Gastrocnemius medialis (tissue), 4 donors: ENCODE measurements around the gene TMPRSS2. TPM values are rescaled to one million over a fixed set of nuclear protein-coding genes. Genes with fewer than 3 reads are reported as not detected.

Source experiments
- ATAC-seq, 2 donors: fragments of 150-250 bp; one replicate each; pipeline ENCODE4 v1.9.1; 2016
- DNase-seq, 2 donors: peaks; one replicate each; pipeline ENCODE4 v3.0.0-alpha.2; 2019
- H3K27ac ChIP-seq, 4 donors: fragments of 200-600 bp; sonication (generic); 1 replicate in 1 of 4; 2 replicates in 3 of 4; pipeline ENCODE4 v1.5.1; 2016 to 2018; ENCODE audit warnings: mild to moderate bottlenecking in 2 of 4, moderate library complexity in 1 of 4
- H3K27me3 ChIP-seq, 3 donors: fragments of 200-600 bp; sonication (generic) in 2 of 3; 1 replicate in 1 of 3; 2 replicates in 2 of 3; pipeline versions ENCODE4 v1.5.1 to v1.6.0; 2016 to 2019; ENCODE audit warnings: mild to moderate bottlenecking in 1 of 3, moderate library complexity in 1 of 3
- H3K36me3 ChIP-seq, 2 donors: fragments of 200-600 bp; sonication (generic) in 1 of 2; one replicate each; pipeline ENCODE4 v1.5.1; 2017 to 2018
- H3K4me1 ChIP-seq, 2 donors: fragments of 200-600 bp; sonication (generic) in 1 of 2; one replicate each; pipeline ENCODE4 v1.5.1; 2016 to 2017; ENCODE audit warnings: mild to moderate bottlenecking in 2 of 2
- H3K4me3 ChIP-seq, 4 donors: fragments of 200-600 bp; sonication (generic) in 3 of 4; 1 replicate in 1 of 4; 2 replicates in 3 of 4; pipeline ENCODE4 v1.5.1; 2016 to 2019; ENCODE audit warnings: mild to moderate bottlenecking in 2 of 4
- H3K9me3 ChIP-seq, 3 donors: fragments of 200-600 bp; sonication (generic) in 2 of 3; 1 replicate in 1 of 3; 2 replicates in 2 of 3; pipeline ENCODE4 v1.5.1; 2016 to 2019
- CTCF ChIP-seq, 5 experiments: fragments of 450-650 bp in 3 of 5; fragments of 200-600 bp in 2 of 5; sonication (generic) in 2 of 5; IDR thresholded peaks in 4 of 5; conservative IDR thresholded peaks in 1 of 5; 1 replicate in 4 of 5; 2 replicates in 1 of 5; pipeline ENCODE4 v1.5.1; 2016 to 2019; ENCODE audit warnings: antibody characterized with exemption in 5 of 5, mild to moderate bottlenecking in 3 of 5, moderate library complexity in 3 of 5
- POLR2A ChIP-seq, 2 donors: fragments of 450-650 bp; IDR thresholded peaks; one replicate each; pipeline ENCODE4 v1.6.1; 2017; ENCODE audit warnings: antibody characterized with exemption in 2 of 2, mild to moderate bottlenecking in 2 of 2, moderate library complexity in 2 of 2
- in situ Hi-C, 4 donors: fragments of 200-750 bp; cut with MboI; loops; one replicate each; pipeline versions ENCODE4 v1.15.0 to v1.8.0; 2017; ENCODE audit warnings: low sequenced_read_pairs in 4 of 4
- intact Hi-C: fragments of 100-400 bp; cut with DNase I; formaldehyde crosslinking; loops from one replicate; pipeline ENCODE4 v1.15.1; 2023; ENCODE audit warnings: low total_unique reads
- total RNA-seq, 4 donors: library from RNA; depleted of rRNA; stranded (reverse); fragments of >200 nt; gene quantifications; one replicate each; pipeline versions ENCODE4 v1.1.0 to v1.2.3, GENCODE V29; 2016

The TMPRSS2 gene
- total RNA-seq, 4 donors from 2014 or later: 0.09 to 1.2 TPM; not detected in 2

GRCh38 chr21:41429925-41430491 lies 78.0 kb downstream of the TMPRSS2 start:
- H3K36me3 ChIP-seq: peaks cover 0 to 5% of the 10 kb centered on the region in 2 donors
- H3K27ac ChIP-seq: no peak overlapping the region
- peaks cover 2 to 9% (median 7%) of the 10 kb centered on the region in 3 donors for H3K27me3 ChIP-seq
- ATAC-seq: no peak
- H3K9me3 ChIP-seq: no peaks in the 10 kb centered on the region
- no peak for DNase-seq
- H3K4me3 ChIP-seq: no peak overlapping the region
- in situ Hi-C loops: no loop called here
- no peak for TF ChIP-seq CTCF (IDR thresholded peaks at IDR 0.05 in 4 of 5, conservative IDR thresholded peaks at IDR 0.05 in 1 of 5)
- TF ChIP-seq POLR2A (IDR thresholded peaks at IDR 0.05): no peak
- H3K4me1 ChIP-seq: peaks cover 0 to 6% of the 10 kb centered on the region in 2 donors
- intact Hi-C loops: loop anchor here (5.0 kb wide), 1 partner anchor 68 kb away; the partner anchor contains the start of gene MX2

DNA sequence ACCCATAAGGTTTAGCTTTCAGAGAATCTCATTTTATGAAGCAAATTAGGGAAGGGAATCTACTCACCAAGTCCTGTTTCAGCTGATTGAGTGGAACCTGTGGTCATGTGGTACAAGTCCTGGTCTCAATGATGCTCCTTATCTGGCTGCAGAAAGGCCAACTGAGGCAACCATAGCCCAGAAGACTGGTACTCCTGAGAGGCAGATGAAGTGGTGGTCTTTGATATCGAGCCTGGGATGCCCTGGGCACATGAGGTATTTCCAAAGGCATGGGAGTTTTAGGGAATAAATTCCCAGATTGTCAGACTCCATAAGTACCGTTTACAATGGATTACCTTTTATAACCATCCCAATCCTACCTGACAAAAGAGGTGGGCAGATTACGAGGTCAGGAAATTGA lies 78.7 kb downstream of the TMPRSS2 start:
- intact Hi-C loops: loop anchor here (5.0 kb wide), 1 partner anchor 67 kb away; the partner anchor contains the start of gene MX2
- in situ Hi-C loops: no loop called here

DNA sequence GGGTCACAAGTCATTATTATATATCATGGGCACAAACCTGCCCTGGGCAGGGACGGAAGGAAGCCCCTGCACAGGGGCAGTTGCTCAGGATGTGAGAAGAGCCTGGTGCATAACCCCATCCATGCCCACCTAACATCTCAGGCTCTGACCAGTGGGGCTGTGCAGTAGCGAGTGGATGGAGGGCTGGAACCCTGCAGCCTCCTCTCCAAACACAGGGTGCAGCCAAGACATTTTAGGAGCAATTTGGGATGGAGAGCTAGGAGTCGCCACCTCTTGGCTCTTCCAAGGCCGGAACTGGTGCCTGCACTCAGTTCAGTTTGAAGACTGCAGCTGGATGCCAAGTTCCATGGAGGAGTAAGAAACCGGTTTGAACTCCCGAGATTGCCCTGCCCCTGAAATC lies 79.1 kb downstream of the TMPRSS2 start:
- Histone ChIP-seq H3K9me3 (no peaks in the 10 kb centered on the region), H3K27me3 (peaks cover 2 to 9% (median 7%) of the 10 kb centered on the region in 3 donors), H3K4me3 (no peak overlapping the region), H3K36me3 (peaks cover 0 to 5% of the 10 kb centered on the region in 2 donors), H3K4me1 (peaks cover 0 to 6% of the 10 kb centered on the region in 2 donors), H3K27ac (no peak overlapping the region)
- TF ChIP-seq POLR2A (IDR thresholded peaks at IDR 0.05) (no peak), CTCF (IDR thresholded peaks at IDR 0.05 in 4 of 5, conservative IDR thresholded peaks at IDR 0.05 in 1 of 5) (no peak)
- in situ Hi-C loops: no loop called here
- intact Hi-C loops: loop anchor here (5.0 kb wide), 1 partner anchor 67 kb away; the partner anchor contains the start of gene MX2
- no peak for DNase-seq
- ATAC-seq: no peak

More for the DNA sequence above, 78.7 kb downstream of the TMPRSS2 start:
- no peak for DNase-seq
- no peaks in the 10 kb centered on the region for H3K9me3 ChIP-seq
- H3K27me3 ChIP-seq: peaks cover 2 to 9% (median 7%) of the 10 kb centered on the region in 3 donors
- peaks cover 0 to 6% of the 10 kb centered on the region in 2 donors for H3K4me1 ChIP-seq
- TF ChIP-seq POLR2A (IDR thresholded peaks at IDR 0.05) (no peak), CTCF (IDR thresholded peaks at IDR 0.05 in 4 of 5, conservative IDR thresholded peaks at IDR 0.05 in 1 of 5) (no peak)
- ATAC-seq: no peak
- H3K4me3 ChIP-seq: no peak overlapping the region
- H3K27ac ChIP-seq: no peak overlapping the region
- peaks cover 0 to 5% of the 10 kb centered on the region in 2 donors for H3K36me3 ChIP-seq

- no peak for ATAC-seq
Measured at GRCh38 chr21:41428311-41428710, 79.6 kb downstream of the TMPRSS2 start.

More at GRCh38 chr21:41428311-41428710, 79.6 kb downstream of the TMPRSS2 start:
- in situ Hi-C loops (no loop called here), intact Hi-C loops (loop anchor here (5.0 kb wide), 1 partner anchor 66 kb away; the partner anchor contains the start of gene MX2)
- no peak for DNase-seq
- no peak overlapping the region for H3K4me3 ChIP-seq
- TF ChIP-seq CTCF (IDR thresholded peaks at IDR 0.05 in 4 of 5, conservative IDR thresholded peaks at IDR 0.05 in 1 of 5): no peak
- TF ChIP-seq POLR2A (IDR thresholded peaks at IDR 0.05): no peak
- peaks cover 0 to under 1% of the 10 kb centered on the region in 2 donors for H3K36me3 ChIP-seq
- H3K27me3 ChIP-seq: peaks cover 2 to 9% (median 7%) of the 10 kb centered on the region in 3 donors
- no peaks in the 10 kb centered on the region for H3K9me3 ChIP-seq
- H3K4me1 ChIP-seq: peaks cover 0 to 6% of the 10 kb centered on the region in 2 donors
- H3K27ac ChIP-seq: no peak overlapping the region
